Stimulated activated CD8-positive, alpha-beta memory T cell treated with anti-CD3 and anti-CD28 coated beads, Interleukin-15, amount 100 ng/mL, for 1 hour (primary cell): ENCODE measurements around the gene TEF.
A peak's percentile ranks its signal among the peaks of the same experiment; 100 is the strongest.

ENCODE experiments used
- DNase-seq: peaks from one replicate; pipeline ENCODE4 v3.0.0-alpha.2; 2020; ENCODE audit warnings: low read depth

Gene TEF

DNA sequence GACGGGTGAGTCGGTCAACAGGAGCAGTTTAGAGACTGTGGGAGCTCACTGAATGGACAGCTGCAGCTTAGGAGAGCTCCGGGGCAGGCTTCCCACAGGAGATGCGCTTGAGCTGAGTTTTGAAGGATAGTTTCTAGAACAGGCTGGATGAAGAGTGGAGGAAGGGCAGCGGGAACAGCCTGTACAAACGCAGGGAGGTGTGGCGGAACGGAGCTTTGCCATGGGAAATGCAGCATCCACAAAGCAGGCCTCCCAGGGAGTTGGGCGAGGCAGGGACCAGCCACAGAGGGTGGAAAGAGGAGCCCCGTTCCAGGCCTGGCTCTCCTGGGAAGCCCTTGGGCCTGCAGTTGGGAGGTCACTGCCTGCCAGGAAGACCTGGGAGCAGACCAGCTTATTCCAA, 26.8 kb upstream of the TEF start:
- DNase-seq, result no peak

DNA sequence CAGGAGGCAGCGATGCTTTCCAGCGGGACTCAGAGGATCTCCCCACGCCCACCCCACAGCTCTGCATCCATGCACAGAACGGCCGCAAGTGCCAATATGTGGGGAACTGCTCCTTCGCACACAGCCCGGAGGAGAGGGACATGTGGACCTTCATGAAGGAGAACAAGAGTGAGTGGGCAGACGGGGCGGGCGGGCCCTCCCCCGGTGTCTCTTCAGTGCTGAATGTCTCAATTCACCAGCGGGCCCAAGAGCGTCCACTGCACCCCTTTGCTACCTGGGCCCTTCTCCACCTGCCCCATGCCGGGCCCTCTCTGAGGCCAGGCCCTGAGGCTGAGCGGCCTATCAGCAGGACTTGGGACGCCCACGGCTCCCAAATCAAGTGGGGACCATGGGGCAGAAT, 25.8 kb upstream of the TEF start:
- DNase-seq, result no peak

DNA sequence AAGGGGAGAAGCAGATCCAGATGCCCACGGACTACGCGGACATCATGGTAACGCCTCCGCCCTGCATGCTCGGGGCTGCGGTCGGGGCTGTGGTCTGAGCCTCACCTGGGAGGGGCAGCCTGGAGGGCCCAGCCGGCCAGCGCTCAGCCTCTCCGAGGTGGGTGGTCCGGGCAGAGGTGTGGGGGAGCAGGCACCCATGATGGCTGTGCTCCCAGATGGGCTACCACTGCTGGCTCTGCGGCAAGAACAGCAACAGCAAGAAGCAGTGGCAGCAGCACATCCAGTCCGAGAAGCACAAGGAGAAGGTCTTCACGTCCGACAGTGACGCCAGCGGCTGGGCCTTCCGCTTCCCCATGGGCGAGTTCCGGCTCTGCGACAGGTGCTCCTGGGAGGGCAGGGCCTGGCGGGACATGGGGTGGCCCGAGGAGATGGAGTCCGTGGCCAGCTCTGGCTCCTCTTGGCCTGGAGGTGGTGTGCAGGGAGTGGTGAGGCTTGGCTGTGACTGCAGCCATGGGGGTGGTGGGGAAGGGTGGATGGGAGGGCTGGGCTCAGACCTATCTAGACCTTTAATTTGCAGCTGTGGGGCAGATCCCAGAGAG, 25.2 kb upstream of the TEF start:
- DNase-seq, result no peak

DNA sequence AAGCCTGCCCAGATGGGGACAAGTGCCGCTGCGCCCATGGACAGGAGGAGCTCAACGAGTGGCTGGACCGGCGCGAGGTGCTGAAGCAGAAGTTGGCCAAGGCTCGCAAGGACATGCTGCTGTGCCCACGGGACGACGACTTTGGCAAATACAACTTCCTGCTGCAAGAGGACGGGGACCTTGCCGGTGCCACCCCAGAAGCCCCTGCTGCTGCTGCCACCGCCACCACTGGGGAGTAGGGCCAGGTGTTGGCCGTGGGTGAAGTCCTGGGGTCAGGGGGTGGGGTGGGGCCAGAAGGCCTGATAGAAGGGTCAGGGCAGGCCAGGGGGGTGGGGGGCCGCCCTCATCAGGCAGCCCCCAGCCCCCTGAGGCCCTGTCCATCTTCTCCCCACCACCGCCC, 24.6 kb upstream of the TEF start:
- no peak for DNase-seq

DNA sequence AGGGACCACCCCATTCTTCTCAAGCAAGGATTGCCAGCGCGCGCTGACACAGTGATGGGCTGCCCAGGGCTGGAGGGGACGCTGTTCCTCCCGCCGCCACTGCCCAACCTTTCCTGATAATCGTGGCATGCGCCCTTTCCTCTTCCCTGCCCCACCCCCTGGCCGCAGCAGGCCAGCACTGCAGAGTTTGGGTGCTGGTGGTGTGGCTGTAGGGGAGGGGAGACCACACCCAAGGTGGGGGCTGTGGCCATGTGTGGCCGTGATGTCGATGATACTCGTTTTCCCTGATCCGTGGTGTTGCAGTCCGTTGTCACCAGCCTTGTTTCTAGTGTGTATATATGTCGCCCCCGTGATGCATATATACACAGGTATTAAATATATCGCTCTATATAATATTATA, 22.8 kb upstream of the TEF start:
- DNase-seq, result no peak

DNA sequence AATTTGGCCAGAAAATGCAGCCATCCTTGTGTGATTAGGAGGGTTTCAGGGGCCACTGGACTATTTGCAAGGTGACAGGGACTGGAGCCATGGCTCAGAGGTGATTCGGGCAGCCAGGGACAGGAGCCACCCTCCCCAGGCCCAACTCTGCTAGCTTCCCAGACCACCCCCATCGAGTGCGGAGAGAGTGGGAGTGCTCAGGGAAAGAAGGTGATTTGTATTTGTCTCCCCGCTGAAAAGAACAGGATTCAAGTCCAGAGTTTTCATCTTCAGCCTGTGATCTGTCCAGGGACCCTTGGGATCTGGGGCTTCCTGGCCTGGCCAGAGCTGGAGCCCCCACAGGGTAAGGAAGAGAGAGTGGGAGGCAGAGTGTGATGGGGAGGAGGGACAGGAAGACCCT, 22.4 kb upstream of the TEF start:
- no peak for DNase-seq

DNA sequence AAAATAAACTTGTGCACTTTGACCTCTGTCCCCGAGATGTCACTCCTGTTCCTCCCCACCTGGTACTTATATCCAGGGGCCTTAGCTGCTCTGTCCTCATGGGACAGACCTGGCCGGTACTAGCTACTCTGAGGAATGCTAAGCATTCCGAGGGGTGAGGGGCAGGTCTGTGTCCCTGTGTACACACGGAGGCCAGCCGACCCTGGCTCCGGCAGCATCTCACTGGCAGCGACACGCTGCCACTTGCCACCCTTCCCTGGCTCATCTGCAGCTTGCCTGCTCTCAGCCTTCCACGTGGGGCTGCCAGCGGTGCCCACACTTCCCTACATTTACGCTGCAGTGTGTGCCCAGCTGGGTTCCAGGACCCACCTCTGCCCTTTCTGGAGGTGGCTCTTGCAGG, 21.6 kb upstream of the TEF start:
- DNase-seq, result no peak

DNA sequence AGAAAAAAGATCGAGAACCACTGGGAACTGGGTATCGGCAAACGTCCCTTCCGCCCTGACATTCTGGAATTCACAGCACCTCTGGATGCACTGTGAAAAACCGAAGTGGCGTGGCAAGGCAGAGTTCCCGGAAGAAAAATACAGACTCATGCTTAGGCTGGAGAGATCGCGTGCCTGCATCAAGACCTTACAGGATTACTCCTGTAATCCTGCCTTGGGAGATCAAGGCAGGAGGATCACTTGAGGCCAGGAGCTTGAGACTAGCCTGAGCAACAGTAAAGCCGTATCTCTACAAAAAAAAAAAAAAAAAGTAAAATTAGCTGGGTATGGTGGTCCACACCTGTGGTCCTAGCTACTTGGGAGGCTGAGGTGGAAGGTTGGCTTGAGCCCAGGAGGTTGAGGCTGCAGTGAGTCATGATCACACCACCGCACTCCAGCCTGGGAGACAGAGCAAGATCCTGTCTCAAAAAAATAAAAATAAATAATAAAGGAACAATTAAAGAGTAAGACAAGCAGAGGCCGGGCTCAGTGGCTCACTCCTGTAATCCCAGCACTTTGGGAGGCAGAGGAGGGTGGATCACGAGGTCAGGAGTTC, 19.9 kb upstream of the TEF start:
- no peak for DNase-seq

DNA sequence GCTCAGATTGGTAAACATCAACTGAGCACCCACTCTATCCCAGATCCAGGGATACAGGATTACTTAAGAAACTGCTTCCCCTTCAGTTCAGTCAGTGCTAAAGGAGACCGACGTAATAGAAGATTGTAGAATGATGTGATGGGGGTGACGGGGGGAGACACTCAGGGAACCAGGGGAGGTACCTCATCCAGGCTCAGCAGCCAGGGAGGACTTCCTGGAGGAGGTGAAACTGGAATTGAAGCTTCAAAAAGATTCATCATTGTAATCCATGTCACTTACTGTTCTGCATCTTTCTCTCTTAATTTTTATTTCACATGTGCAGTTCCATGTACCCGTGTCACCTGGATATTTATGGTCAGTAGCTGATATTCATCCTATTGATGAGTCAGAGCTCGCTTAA, 19.1 kb upstream of the TEF start:
- no peak for DNase-seq

DNA sequence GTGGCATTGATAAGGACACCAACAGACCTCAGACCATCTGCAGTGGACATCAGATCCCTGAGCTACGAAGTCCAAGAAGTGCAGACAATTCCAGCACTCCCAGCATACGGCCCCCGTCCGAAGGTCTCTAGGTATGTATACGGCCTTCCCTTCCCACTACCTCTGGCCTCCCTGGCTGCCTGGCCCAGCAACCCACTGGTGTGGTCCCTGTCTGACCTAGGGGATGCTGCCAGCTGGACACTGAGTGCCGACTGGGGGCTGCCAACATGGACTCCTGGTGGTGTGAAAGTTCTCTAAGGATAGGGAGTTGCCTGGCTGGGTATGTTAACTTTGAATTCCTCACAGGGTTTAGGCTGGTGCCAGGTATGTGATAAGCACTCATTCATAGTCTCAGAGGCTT, 17.5 kb upstream of the TEF start:
- DNase-seq, result no peak

DNA sequence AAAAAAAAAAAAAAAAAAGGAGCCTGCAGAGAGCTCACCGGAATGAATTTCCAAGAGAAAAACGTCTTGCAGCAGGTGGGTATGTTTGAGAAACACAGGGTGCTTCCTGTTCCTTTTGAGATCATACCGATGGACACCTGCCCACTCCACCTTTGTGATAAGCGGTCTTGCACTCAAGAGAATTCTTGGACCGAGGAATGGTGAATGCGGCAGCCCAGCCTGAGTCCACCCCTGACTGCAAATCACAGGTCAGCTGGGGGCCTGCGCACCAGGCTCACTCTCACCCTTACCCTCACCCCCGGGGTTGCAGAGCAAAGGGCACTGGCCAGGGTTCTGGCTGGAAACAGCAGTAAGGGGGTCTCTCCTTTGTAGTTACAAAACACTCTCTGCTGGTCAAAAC, 16.8 kb upstream of the TEF start:
- no peak for DNase-seq

DNA sequence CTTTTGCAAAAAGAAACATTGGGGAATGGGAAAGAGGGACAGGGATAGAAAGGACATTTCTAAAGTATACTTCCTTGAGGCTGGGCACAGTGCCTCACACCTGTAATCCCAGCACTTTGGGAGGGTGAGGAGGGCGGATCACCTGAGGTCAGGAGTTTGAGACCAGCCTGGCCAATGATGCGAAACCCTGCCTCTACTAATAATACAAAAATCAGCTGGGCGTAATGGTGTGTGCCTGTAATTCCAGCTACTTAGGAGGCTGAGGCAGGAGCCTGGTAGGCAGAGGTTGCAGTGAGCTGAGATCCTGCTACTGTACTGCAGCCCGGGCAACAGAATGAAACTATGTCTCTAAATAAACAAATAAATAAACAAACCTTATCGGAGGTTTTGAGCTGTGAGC, 16.3 kb upstream of the TEF start:
- no peak for DNase-seq

DNA sequence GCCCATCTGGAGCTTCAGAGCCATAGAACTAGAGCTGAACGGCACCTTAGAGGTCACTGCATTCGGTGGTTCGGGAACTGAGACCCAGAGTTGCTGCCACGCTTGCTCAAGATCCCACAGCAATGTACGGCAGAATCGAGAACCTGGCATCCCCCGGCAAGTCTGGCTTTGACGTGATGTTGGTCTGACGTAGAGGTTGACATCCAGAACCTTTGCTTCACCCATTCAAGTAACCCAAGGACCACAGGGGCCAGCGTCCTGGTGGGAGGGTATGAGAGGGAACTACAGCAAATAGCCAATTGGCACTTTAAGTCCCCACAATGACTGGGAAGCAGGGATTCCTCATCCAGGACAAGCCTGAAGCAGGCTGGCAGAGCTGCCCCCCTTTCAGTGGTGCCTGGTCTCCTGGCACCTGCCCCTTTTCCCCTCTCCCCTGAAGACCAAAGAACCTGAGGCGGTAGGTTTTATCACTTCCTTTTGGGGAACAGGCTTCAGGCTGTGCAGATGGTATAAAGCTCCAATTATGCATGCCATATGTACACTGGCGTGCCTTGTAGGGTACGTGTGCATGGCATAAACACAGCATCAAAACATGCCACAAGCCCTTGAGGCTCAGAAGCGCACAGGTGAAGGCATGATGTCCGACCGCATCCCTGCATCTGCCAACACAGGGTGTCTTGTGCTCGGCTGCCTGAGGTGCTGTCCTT, 15.3 kb upstream of the TEF start:
- DNase-seq, result no peak

DNA sequence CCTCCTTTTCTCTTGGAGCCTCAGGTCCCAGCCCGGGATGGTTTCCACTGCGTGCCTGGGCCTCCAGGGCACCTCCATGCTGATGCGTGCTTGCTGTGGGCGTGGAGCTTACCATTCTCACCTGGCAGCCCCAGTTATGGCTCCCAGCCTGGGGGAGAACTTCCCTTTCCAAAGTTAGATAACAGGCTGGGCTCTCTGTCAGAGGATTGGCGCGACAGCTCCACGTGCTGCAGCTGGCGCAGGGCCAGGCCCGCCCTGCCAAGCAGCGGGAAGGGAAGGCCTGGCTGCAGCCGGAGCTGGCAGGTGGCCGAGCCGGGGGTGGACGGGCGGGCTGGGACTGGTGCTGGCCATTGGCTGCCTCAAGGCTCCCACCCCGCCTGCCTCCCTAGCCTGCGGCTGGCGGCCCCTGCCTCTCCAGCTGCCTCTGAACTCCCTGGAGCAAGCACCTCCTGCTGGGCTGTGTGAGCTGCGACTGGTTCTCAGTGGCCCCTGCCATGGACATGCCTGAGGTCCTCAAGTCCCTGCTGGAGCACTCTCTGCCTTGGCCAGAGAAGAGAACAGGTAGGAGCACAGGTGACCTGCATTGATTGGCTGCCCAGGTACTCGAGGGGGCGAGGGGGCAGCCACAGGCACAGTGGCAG, 14.6 kb upstream of the TEF start:
- DNase-seq, result no peak

DNA sequence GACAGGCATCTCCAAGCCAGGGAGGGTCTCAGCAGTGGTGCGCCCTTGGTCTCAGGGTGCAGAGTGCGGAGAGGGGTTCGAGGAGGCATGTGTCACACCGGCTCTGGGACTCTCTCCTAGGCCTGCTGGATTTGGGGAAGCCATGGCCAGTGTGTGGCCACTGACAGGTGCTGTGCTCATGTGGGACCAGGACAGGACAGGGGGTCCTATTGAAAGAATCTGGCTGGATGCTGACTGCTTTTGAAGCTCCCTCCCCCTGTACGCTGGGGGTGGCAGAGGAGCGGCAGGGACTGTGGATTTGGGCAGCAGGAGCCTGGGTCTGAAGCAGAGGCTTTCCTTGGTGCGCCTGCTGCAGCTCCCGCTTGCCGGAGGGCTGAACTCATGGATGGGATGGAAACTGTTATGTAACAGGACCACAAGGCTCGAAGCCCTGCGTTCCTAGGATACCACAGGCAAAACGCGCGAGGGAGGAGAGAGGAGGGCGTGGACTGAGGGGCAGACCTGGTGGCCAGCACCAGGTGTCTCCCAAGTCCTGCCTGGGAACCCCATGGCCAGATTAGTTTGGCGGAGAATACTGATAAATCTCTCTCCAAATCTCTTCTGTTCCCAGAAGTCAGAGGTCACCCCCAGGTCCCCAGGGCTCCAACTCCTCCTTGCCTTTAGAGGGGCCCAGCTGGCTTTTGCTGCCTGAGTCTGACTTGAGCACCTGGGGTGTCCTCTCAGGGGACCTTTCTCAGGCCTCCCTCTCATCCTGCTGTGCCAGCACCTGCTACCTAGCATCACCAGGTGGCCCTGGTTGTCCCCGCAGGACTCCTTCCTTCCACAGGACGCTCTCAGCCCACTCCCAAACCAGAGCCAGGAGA, 13.8 kb upstream of the TEF start:
- DNase-seq, result no peak

DNA sequence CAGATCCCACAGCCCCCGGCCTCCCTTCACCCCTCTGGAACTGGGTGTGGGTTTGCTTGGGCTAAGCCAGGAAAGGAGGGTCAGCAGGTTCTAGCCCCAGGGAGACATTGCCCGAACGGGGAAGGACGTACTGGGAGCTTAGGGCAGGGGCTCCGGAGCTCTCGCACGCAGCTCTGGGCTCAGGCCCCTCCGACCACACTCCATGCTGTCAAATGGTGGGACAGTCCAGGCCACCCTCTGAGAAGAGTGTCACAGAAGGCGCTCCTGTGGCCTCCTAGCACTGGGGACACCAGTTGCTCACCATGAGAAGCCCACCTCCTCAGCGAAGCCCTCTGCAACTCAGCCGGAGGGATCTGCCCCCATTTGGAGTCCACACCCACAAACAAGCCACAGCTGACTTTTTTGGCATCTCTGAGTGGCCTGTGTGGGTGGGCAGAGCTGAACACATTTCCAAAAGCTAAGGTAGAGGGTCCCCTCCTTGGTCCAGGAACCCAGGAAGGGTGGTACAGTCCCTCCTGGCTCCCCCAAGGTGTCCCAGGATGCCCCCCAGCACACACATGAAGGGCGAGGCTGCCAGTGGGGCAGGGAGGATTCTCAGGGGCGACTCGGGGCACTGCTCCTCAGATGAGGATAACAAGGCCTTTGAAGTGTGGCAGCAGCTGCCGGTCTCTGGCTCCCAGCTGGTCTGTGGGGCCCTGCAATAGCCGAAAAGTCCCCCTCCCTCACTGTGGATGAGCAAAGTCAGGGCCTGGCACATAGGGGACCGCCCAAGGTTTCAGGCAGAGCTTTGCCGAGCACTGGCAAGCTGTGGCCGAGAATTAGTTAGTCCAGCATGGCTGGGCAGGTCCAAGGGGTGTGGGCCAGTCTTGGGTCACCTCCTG, 13.0 kb upstream of the TEF start:
- no peak for DNase-seq

DNA sequence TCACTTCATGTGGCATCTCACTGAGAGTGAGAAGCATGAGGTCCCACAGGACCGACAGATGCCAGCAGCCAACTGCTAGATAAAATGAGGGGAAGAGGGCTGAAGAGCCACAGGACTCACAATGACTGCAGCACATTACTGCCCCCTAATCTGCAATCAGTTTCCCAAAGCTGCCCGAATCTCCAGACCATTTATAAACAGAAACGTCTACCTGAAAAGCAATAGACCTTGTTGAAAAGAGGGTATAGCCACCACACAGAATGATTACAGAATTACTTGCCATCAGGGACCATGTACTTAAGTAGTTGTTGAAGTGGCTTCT, 12.4 kb upstream of the TEF start:
- no peak for DNase-seq

DNA sequence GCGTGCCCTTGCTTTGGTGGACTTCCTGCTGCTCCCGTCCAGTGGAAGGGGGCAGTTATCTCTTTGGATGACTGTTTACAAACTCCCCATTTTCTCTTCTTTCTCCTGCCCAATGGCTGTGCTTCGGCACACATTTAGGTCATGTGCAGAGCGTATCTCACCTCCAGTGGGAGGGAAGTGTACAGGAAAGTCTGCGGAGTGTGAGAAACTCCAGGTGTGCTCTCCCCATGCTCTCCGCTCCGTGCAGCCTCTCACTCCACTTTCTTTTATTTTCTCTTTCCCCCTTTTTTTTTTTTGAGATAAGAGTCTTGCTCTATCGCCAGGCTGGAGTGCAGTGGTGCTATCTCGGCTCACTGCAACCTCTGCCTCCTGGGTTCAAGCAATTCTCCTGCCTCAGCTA, 11.9 kb upstream of the TEF start:
- DNase-seq, result no peak

DNA sequence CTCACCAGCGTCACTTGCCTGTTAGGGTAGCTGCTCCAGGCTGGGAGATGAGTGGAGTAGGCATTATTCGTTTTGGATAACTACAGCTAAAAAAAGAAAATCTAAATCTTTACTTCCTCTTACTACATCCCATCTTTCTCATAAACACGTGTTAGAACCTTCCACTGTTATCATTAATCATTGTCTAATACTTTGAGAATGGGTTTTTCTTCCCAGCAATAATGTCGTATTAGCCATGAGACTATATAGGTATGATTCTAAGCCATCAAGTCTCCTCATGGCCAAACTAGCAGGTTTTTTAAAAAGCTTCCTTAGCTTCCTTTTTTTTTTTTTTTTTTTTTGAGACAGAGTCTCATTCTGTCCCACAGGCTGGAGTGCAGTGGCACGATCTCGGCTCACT, 3.9 kb upstream of the TEF start:
- DNase-seq, result no peak

DNA sequence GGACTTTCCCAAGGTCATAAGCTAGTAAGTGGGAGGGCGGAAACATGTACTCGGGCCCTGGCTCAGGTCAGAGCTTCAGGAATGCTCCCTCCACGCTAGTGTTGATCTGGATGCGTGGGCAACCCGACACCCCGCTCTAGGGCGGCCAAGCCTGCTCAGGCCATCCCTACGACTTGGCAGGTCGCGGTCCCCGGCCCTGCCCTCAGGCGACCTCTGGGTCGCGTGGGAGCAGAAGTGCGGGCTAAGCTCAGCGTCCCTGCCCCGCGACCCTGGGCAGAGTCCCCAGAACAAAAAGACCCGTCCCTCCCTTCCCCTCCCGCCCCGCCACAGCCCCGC, 781 bp upstream of the TEF start:
- peak; percentile 5 for DNase-seq

DNA sequence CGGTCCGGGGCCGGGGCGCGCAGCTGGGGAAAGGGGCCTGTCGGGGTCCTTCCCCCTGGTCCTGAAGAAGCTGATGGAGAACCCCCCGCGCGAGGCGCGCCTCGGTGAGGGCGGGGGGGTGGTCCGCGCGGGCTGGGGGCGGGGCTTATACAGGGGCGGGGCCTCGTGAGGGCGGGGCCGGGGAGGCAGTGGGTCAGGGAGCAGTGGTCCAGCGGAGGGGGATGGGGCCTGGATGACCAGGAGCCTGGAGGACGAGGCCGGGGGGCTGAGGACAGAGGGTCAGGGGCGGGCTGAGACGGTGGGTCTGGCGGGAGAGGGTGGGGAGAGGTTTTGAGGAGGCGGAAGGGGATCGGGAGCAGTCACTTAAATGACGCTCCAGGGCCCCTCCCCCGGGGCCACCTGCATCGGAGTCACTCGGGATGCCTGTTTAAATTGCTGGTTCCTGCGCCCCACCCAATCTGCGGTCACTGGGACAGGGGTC, 396 bp downstream of the TEF start:
- peak; percentile 29 for DNase-seq

DNA sequence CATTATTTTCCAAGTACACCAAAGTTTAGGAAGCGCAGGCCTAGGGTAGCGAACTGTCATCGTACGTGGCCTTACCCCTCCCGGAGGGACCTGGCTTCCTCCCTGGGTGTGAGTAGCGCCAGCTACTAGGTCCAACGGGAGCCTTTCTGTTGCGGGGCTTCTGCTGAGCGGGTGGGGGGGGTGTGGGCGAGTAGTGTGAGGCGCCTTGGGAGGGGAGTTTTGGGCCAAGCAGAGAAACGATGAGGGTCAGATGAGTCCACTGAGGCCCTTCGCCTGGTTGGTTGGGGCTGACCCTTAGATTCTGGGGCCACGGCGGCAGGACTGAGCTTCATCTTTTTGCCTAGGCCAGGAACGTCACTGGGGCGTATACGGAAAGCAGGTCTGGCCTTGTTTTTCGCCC, 868 bp downstream of the TEF start:
- DNase-seq, result no peak
